Stimulated activated CD4-positive, alpha-beta T cell treated with anti-CD3 and anti-CD28 coated beads, TNF-alpha, amount 100 ng/mL, for 24 hours (primary cell): ENCODE measurements around the gene ATRNL1.

Experiments
- DNase-seq, 3 experiments: peaks; one replicate each; pipeline ENCODE4 v3.0.0-alpha.2; 2020; ENCODE audit warnings: low read depth in 3 of 3

ATRNL1 gene

DNA sequence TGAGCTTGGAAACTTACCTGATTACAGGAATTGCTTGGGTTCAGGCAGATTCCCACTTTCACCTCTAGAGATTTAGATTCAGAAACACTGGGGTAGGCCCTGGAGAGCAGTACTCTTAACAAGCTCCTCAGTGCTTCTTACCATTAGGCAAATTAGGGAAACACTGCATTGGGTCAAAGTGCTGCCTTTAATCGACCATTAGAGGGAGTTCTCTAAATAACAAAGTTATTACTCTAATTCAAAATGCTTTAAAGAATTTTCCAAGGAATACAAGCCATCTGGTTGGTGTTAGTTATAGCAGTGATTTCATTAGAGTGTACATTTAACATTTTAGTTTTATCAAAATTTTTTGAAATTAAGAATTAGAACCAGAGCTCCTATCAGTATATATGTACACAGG lies 855.3 kb downstream of the ATRNL1 start:
- no peak for DNase-seq

GRCh38 chr10:115949282-115949844 lies 856.2 kb downstream of the ATRNL1 start:
- DNase-seq: no peak

DNA sequence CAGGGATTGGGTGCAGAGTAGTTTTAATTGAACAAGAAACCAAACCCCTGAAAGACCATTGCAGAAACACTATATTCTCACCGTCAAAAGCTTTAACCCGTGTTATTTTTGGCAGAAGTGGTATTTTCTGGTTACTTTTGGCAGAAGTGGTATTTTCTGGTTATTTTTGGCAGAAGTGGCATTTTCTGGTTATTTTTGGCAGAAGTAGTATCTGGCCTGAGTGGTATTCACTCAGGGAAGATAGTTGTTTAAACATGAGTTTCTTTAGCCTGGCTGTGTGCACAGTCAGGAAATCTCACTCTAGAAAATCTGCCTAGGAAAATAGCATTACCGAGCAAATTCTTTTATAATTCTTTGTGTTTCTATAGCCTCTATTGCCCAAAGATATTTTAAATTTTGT lies 857.2 kb downstream of the ATRNL1 start:
- DNase-seq: no peak

GRCh38 chr10:115951242-115951641 lies 858.1 kb downstream of the ATRNL1 start:
- no peak for DNase-seq

DNA sequence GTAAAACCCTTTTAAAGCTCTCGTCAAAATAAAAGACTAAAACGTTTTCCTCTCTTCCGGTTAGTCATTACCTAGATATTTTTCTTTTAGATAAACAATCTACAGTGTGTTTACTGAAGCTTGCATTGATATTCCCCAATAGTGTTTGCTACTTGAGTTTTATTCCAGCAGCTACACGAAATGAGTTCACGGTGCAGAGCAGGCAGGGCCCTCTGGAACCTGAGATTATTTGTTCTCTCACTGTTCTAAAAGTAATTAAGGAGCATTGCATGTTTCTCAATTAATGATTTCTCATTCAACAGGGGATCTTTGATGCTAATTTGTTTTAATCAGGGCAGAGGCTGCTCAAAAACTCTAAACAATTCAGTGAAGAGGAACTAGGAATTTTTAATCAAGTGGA lies 860.1 kb downstream of the ATRNL1 start:
- no peak for DNase-seq

GRCh38 chr10:115953968-115954367 lies 860.8 kb downstream of the ATRNL1 start:
- no peak for DNase-seq

DNA sequence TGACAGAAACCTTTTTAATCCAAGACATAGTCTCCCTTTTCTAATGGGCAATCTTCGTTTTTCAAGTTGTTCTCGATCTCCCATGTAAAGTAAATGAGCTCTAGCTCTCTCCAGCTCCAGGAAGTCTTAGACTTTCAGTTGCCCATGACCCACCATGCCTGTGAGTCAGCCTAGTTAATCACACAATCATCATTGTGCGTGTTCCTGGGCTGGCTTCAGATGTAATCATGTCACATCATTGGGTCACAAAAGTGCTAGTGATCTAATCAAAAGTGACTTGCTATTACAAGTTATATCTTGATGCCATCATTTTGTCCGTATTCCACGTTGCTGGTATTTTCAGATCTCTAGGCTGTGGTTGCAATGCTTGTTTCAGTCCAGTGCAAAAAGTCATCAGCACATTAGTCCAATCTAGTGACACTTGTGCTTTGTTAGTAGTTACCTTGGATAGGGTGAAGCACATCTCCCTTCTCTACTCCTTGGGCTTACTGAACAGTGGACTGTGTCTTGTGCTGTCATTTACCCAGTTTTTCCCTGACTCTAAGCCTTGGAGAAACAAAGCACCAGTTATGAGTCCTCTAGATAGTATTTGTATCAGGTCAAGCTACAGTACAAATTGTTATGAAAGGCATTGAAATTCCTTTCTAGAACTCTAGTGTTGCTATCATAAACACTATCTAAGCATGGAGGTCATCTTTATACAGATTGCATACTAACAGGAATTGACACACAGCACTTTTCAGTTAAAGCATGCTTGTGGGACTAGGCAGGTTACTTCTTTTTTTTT lies 863.3 kb downstream of the ATRNL1 start:
- DNase-seq: no peak

GRCh38 chr10:115957012-115957399 lies 863.8 kb downstream of the ATRNL1 start:
- no peak for DNase-seq

DNA sequence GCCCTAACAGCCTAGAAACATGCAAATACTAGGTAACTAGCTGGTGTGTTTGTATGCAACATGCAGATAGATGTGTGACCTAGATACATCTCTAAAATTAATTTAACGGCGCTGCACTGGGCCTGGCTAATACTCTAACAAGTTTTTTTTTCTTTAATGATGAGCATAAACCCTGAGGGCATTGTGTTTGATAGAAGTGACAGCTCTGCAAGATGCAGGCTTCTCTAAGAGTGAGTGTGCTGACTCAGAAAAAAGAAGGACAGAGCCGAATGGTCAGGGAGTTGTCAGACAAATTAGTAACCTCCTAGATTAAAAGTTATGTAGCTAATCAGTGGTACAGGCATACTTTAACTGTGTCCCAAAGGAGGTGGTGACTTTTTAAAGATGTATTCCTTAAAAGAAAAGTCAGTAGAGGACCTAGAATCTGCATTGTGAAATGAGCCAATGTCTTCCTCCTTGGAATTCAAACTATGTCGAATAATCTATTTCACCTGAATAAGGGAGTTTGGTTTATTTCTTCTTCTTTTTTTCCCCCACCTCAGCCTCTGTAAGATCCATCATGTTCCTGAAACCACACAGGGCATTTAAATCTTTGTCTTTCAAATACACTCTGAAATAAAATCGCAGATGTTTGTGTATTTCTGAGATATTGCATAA lies 864.7 kb downstream of the ATRNL1 start:
- no peak for DNase-seq

- DNase-seq: no peak
Measured at GRCh38 chr10:115963848-115964247, 870.7 kb downstream of the ATRNL1 start.

- DNase-seq: no peak
Measured at GRCh38 chr10:115964827-115965226, 871.7 kb downstream of the ATRNL1 start.

- no peak for DNase-seq
Measured at GRCh38 chr10:115965376-115965775, 872.2 kb downstream of the ATRNL1 start.

DNA sequence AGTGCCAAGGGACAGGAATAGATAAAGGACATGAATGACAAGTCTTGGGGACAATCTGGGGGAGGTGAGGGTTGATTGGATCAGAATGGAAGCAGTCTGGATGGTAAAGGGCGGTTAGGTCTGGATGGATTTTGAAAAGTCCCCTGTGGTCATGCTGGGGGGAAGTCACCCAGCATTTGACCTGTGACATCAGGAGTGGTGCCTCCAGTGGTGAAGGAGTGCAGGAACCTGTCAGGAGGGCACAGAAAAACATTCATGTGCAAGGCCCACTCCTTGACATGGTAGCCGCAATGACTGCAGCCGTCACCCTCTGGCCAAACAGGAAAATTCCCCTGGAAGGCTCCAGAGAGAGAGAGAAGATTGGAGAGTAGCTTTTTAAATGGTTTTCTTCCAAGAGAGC lies 875.1 kb downstream of the ATRNL1 start:
- DNase-seq: no peak

DNA sequence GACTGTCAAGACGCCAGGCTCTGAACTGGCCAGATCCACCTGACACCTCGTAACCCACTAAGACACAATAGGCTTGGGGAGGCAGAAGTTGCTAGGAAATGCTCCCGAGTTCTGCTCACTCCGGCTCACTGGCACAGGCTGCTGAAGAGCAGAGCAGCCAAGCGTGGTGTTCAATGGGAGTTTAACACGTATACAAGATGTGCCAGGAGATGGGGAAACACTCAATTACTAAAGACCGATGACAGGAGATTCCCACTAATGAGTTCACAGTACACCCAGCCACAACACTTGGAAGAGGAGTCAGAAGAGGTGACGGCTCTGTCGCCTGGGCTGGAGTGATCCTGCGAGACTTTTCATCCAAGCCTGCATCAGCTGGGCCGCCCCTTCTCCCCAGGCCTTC lies 876.4 kb downstream of the ATRNL1 start:
- DNase-seq: no peak

GRCh38 chr10:115971921-115972320 lies 878.8 kb downstream of the ATRNL1 start:
- DNase-seq: no peak

GRCh38 chr10:115972426-115972825 lies 879.3 kb downstream of the ATRNL1 start:
- DNase-seq: no peak

DNA sequence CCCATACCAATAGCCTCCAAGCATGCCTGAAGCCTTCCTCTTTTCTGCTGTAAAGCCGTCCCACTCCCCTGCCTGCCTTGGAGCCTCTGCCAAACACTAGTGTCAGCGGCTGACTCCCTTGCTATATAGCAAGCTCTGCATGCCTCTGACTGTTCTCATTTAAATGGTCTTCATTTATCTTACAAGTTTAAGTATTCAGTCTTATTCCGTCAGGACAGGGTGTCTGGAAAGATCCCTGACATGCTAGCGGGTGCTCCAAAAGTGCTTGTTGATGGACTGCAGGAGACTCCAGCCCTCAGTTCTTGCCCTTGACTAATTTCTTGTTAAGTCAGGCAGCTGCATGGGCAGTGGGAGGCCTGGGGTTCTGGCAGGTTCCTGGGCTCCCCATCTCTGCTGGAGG lies 881.2 kb downstream of the ATRNL1 start:
- no peak for DNase-seq

DNA sequence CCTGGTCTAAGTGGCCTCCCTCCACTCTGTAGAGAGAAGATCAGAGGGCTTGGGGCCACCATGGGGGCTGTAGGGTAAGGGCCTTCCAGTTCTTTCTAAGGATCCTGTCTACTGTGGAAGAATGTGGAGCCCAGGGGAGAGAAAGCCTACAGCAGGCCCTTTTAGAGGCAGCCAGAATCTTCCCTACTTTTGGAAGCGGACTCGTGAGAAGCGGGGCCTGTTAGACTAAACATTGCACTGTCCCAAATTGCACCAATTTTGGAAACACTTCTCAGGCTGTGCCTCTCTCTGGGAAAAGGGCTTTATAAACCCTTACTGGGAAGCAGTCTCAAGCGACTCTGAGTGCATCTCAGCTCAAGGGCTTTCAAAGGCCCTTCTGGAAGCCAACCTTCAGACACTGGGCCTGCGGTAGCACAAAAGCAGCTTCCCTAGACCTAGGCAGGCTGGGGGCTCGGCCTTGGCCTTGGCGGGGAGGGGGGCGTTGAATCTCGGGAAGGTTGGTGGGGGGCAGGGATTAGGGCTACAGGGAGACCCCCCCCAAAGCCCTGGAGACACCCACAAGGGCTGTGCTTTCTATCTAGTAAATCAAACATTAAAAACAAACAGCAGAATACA lies 881.8 kb downstream of the ATRNL1 start:
- DNase-seq: no peak

- no peak for DNase-seq
Measured at GRCh38 chr10:115975506-115975905, 882.3 kb downstream of the ATRNL1 start.

DNA sequence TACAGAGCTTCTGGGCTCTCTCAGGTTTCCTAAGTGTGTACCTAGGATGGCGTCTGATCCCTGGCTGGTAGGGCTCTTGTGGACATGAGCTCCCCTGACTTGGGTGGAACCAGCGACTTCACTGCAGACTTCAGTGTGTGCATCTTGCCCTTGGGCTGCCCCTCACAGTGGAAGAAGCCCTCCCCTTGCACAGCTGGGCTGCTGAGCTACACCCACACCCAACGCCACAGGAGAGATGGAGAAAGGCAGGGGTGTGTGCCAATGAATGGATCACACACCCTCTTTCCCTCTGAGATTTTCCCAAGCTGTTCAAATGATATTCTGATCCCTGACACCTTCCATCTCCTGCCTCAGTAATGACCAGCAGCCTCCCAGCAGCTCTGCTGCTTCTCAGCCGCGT lies 883.2 kb downstream of the ATRNL1 start:
- DNase-seq: no peak

GRCh38 chr10:115977855-115978254 lies 884.7 kb downstream of the ATRNL1 start:
- DNase-seq: no peak

DNA sequence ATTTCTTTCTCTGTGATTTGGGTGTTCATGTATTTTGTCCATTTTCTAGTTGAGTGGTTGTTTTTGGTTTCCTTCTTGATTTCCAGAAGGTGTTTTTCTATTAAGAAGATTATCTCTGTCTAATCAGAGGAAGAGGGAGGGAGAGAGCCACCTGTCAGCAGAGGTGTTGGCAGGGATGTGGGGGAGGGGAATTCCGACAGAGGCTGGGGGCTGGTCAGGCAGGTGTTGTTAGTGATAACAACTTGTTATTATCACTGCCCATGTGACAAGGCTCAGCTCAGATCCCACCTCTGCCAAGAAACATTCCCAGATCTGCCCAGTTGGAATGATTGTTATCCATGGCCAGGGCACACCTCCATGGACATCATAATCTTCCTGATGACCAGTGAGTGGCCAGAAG lies 886.4 kb downstream of the ATRNL1 start:
- no peak for DNase-seq

DNA sequence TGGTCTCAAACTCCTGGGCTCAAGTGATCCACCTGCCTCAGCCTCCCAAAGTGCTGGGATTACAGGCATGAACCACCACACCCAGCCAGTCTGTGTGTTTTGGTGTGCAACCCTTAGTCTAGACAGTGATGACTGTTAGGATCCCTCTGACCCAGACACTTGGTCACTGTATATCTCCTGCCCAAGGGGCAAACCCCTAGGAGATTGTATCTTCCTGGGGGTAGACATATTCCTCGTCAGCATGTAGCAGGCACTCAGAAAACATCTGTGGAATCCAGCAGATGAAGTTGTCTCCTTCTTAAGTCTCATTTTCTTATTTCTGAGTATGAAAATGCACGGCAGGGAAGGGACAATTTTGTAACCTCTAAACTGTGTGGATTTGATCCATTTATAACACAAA lies 887.3 kb downstream of the ATRNL1 start:
- DNase-seq: no peak
